MM.1S (cell line): Measurements from ENCODE around the gene ZSCAN21.

Experiments
- DNase-seq: peaks from one replicate; pipeline ENCODE4 v3.0.0-alpha.2; 2015
- H2AFZ ChIP-seq: fragments of 300-600 bp; sonication (generic); 2 replicates; pipeline ENCODE4 v1.6.0; 2016; ENCODE audit warnings: antibody characterized with exemption, low read length
- H3F3A ChIP-seq: fragments of 300-600 bp; sonication (generic); 2 replicates; pipeline ENCODE4 v1.6.1; 2016; ENCODE audit warnings: mild to moderate bottlenecking, antibody characterized with exemption, low read length, moderate library complexity, mixed read lengths; ENCODE audit not compliant: insufficient read depth
- H3K27ac ChIP-seq: fragments of 300-600 bp; sonication (generic); 2 replicates; pipeline ENCODE4 v1.5.1; 2016; ENCODE audit warnings: mild to moderate bottlenecking, low read length
- H3K27me3 ChIP-seq: fragments of 300-600 bp; sonication (generic); replicated peaks from 2 replicates; pipeline ENCODE4 v1.6.0; 2016; ENCODE audit warnings: low read length; ENCODE audit not compliant: insufficient read depth
- H3K36me3 ChIP-seq: fragments of 300-600 bp; sonication (generic); replicated peaks from 2 replicates; pipeline ENCODE4 v1.6.1; 2016; ENCODE audit warnings: mild to moderate bottlenecking, low read length, mixed read lengths; ENCODE audit not compliant: insufficient read depth
- H3K4me1 ChIP-seq: fragments of 300-600 bp; sonication (generic); 2 replicates; pipeline ENCODE4 v1.6.1; 2016; ENCODE audit warnings: low read length, mixed read lengths
- H3K4me2 ChIP-seq: fragments of 300-600 bp; sonication (generic); 2 replicates; pipeline ENCODE4 v1.6.0; 2016; ENCODE audit warnings: low read depth, low read length
- H3K4me3 ChIP-seq: fragments of 300-600 bp; sonication (generic); 2 replicates; pipeline ENCODE4 v1.5.1; 2016; ENCODE audit warnings: low read length, mixed read lengths
- H3K79me2 ChIP-seq: fragments of 300-600 bp; sonication (generic); 2 replicates; pipeline ENCODE4 v1.6.1; 2016; ENCODE audit warnings: mixed run types, low read length, mixed read lengths
- H3K9ac ChIP-seq: fragments of 300-600 bp; sonication (generic); 2 replicates; pipeline ENCODE4 v1.6.1; 2016; ENCODE audit warnings: low read length, mixed read lengths
- H3K9me2 ChIP-seq: fragments of 300-600 bp; sonication (generic); replicated peaks from 2 replicates; pipeline ENCODE4 v1.6.1; 2016; ENCODE audit warnings: mild to moderate bottlenecking, low read length, mixed read lengths; ENCODE audit not compliant: insufficient read depth
- H3K9me3 ChIP-seq: fragments of 300-600 bp; sonication (generic); replicated peaks from 2 replicates; pipeline ENCODE4 v1.6.1; 2016; ENCODE audit warnings: mild to moderate bottlenecking, low read length, mixed read lengths; ENCODE audit not compliant: insufficient read depth
- H4K20me1 ChIP-seq: fragments of 300-600 bp; sonication (generic); 2 replicates; pipeline ENCODE4 v1.6.1; 2016; ENCODE audit warnings: mild to moderate bottlenecking, low read length, moderate library complexity, mixed read lengths; ENCODE audit not compliant: insufficient read depth
- CTCF ChIP-seq: fragments of 300-600 bp; sonication (generic); IDR thresholded peaks from 2 replicates; pipeline ENCODE4 v1.5.1; 2016; ENCODE audit warnings: antibody characterized with exemption, low read length, mixed read lengths
- EZH2 ChIP-seq: fragments of 300-600 bp; sonication (generic); optimal IDR thresholded peaks from 2 replicates; pipeline ENCODE3; 2017; ENCODE audit warnings: low read depth, mild to moderate bottlenecking, antibody characterized with exemption, low read length, mixed read lengths
- EZH2phosphoT487 ChIP-seq: fragments of 300-600 bp; sonication (generic); IDR thresholded peaks from 2 replicates; pipeline ENCODE4 v1.6.1; 2018; ENCODE audit warnings: antibody characterized with exemption, low read length

The ZSCAN21 gene

GRCh38 chr7:100095289-100095688 lies 45.7 kb downstream of the ZSCAN21 start:
- peaks cover 58% of the 10 kb centered on the region for H3K36me3 ChIP-seq
- TF ChIP-seq EZH2: no peak
- TF ChIP-seq EZH2phosphoT487: no peak
- no peak for TF ChIP-seq CTCF
- H3K4me1 ChIP-seq: peaks cover 10% of the 10 kb centered on the region
- H3K9me3 ChIP-seq: no peaks in the 10 kb centered on the region
- peaks cover 7% of the 10 kb centered on the region; the same call in 1 of the 2 replicates for H4K20me1 ChIP-seq
- no peaks in the 10 kb centered on the region for H3K9me2 ChIP-seq
- H3K4me2 ChIP-seq: no peak overlapping the region
- H3K9ac ChIP-seq: no peak overlapping the region
- H3K27me3 ChIP-seq: no peaks in the 10 kb centered on the region
- no peak overlapping the region for H3K27ac ChIP-seq
- H2AFZ ChIP-seq: no peak overlapping the region
- no peak overlapping the region for H3K4me3 ChIP-seq
- peaks cover 54% of the 10 kb centered on the region for H3F3A ChIP-seq
- peaks cover 74% of the 10 kb centered on the region for H3K79me2 ChIP-seq
- no peak for DNase-seq

- peaks cover 9% of the 10 kb centered on the region; the same call in 1 of the 2 replicates for H4K20me1 ChIP-seq
- H3K4me2 ChIP-seq: no peak overlapping the region
- peaks cover 58% of the 10 kb centered on the region for H3K36me3 ChIP-seq
- no peaks in the 10 kb centered on the region for H3K27me3 ChIP-seq
- H3K9me3 ChIP-seq: no peaks in the 10 kb centered on the region
- no peak overlapping the region for H3K4me3 ChIP-seq
- H3K79me2 ChIP-seq: peaks cover 74% of the 10 kb centered on the region
- no peaks in the 10 kb centered on the region for H3K9me2 ChIP-seq
- no peak for TF ChIP-seq EZH2phosphoT487
- TF ChIP-seq EZH2: no peak
- TF ChIP-seq CTCF: no peak
- DNase-seq: no peak
- peaks cover 52% of the 10 kb centered on the region for H3F3A ChIP-seq
- H3K9ac ChIP-seq: no peak overlapping the region
- H2AFZ ChIP-seq: no peak overlapping the region
- H3K4me1 ChIP-seq: peaks cover 7% of the 10 kb centered on the region
- no peak overlapping the region for H3K27ac ChIP-seq
These were observed 46.1 kb downstream of the ZSCAN21 start for GRCh38 chr7:100095704-100096103.

GRCh38 chr7:100098913-100099312 lies 49.3 kb downstream of the ZSCAN21 start:
- H3K27ac ChIP-seq: no peak overlapping the region

More at GRCh38 chr7:100098913-100099312, 49.3 kb downstream of the ZSCAN21 start:
- H3K36me3 ChIP-seq: peaks cover 42% of the 10 kb centered on the region
- peaks cover 22% of the 10 kb centered on the region for H3F3A ChIP-seq
- H3K4me2 ChIP-seq: no peak overlapping the region
- no peaks in the 10 kb centered on the region for H3K27me3 ChIP-seq
- H4K20me1 ChIP-seq: peaks cover 9% of the 10 kb centered on the region; the same call in 1 of the 2 replicates
- no peaks in the 10 kb centered on the region for H3K9me3 ChIP-seq
- no peak for TF ChIP-seq EZH2phosphoT487
- no peak for TF ChIP-seq EZH2
- no peak for TF ChIP-seq CTCF
- H2AFZ ChIP-seq: no peak overlapping the region
- peaks cover 73% of the 10 kb centered on the region for H3K79me2 ChIP-seq
- no peaks in the 10 kb centered on the region for H3K9me2 ChIP-seq
- peaks cover 12% of the 10 kb centered on the region for H3K4me1 ChIP-seq
- H3K9ac ChIP-seq: no peak overlapping the region
- no peak for DNase-seq
- no peak overlapping the region for H3K4me3 ChIP-seq
